ENCODE data around the gene PPP1R13B.

- TF ChIP-seq ATF3 (CRISPR knock-in tag; conservative IDR thresholded peaks at IDR 0.05) (no peak), SMAD3 (CRISPR knock-in tag; IDR thresholded peaks at IDR 0.05; ENCODE audit: borderline replicate concordance) (no peak), CTCF (IDR thresholded peaks at IDR 0.05) (no peak), PRDM15 (CRISPR knock-in tag; IDR thresholded peaks at IDR 0.05) (no peak)
Observed at GRCh38 chr14:103894723-103895059, 47.3 kb upstream of the PPP1R13B start.

Data from WTC11 (cell line).